Esophagus muscularis mucosa (tissue), 4 donors: ENCODE measurements around the gene PNMT. TPM values are rescaled to one million over a fixed set of nuclear protein-coding genes. Genes with fewer than 3 reads are reported as not detected.

Source experiments
- DNase-seq: peaks from one replicate; pipeline ENCODE4 v3.0.0-alpha.2; 2017; ENCODE audit errors: extremely low spot score
- H3K27ac ChIP-seq, 4 donors: fragments of 200-600 bp; sonication (generic); replicated peaks in 1 of 4; 1 replicate in 3 of 4; 2 replicates in 1 of 4; pipeline ENCODE4 v1.5.1; 2016 to 2019; ENCODE audit warnings: mild to moderate bottlenecking in 1 of 4
- H3K27me3 ChIP-seq, 4 donors: fragments of 200-600 bp; sonication (generic); one replicate each; pipeline versions ENCODE4 v1.5.1 to v1.6.0; 2016 to 2019
- H3K36me3 ChIP-seq, 4 donors: fragments of 200-600 bp; sonication (generic); one replicate each; pipeline ENCODE4 v1.5.1; 2016 to 2019
- H3K4me1 ChIP-seq, 4 donors: fragments of 200-600 bp; sonication (generic); one replicate each; pipeline ENCODE4 v1.5.1; 2016 to 2019
- H3K4me3 ChIP-seq, 4 donors: fragments of 200-600 bp; sonication (generic); 1 replicate in 2 of 4; 2 replicates in 2 of 4; pipeline ENCODE4 v1.5.1; 2016 to 2019; ENCODE audit warnings: mild to moderate bottlenecking in 4 of 4, moderate library complexity in 1 of 4
- H3K9me3 ChIP-seq, 4 donors: fragments of 200-600 bp; sonication (generic); 1 replicate in 3 of 4; 2 replicates in 1 of 4; pipeline ENCODE4 v1.5.1; 2016 to 2019
- CTCF ChIP-seq, 3 experiments: fragments of 200-600 bp in 2 of 3; fragments of 450-650 bp in 1 of 3; sonication (generic) in 2 of 3; IDR thresholded peaks; one replicate each; pipeline ENCODE4 v1.5.1; 2017 to 2019; ENCODE audit warnings: antibody characterized with exemption in 3 of 3, mild to moderate bottlenecking in 2 of 3, moderate library complexity in 1 of 3
- EP300 ChIP-seq: sonication (generic); formaldehyde crosslinking; IDR thresholded peaks from one replicate; pipeline ENCODE4 v1.6.1; 2017; ENCODE audit warnings: antibody characterized with exemption
- POLR2A ChIP-seq: fragments of 450-650 bp; IDR thresholded peaks from one replicate; pipeline ENCODE4 v1.6.1; 2017; ENCODE audit warnings: antibody characterized with exemption, moderate library complexity, mild to moderate bottlenecking, low read depth
- POLR2AphosphoS5 ChIP-seq, 2 donors: sonication (generic); formaldehyde crosslinking; IDR thresholded peaks; one replicate each; pipeline ENCODE4 v1.6.1; 2017; ENCODE audit warnings: antibody characterized with exemption in 2 of 2
- WGBS: methylation state at CpG from one replicate; pipeline ENCODE4 v1.1.5; 2018; 5-methylcytosine and 5-hydroxymethylcytosine counted together
- intact Hi-C: fragments of 100-400 bp; cut with DNase I; formaldehyde crosslinking; loops from one replicate; pipeline ENCODE4 v1.15.1; 2023
- total RNA-seq, 4 donors: library from RNA; depleted of rRNA; stranded (reverse); fragments of >200 nt; gene quantifications; one replicate each; pipeline versions ENCODE4 v1.1.0 to v1.2.1, GENCODE V29; 2016

PNMT gene
- total RNA-seq, 4 donors from 2014 or later, result 9.4 to 14.3 (median 10.6) TPM

GRCh38 chr17:39641097-39641496 lies 27.2 kb upstream of the PNMT start:
- Histone ChIP-seq H3K9me3 (no peaks in the 10 kb centered on the region), H3K4me3 (no peak overlapping the region), H3K27ac (no peak overlapping the region), H3K4me1 (peaks cover 49 to 81% (median 69%) of the 10 kb centered on the region in 4 donors), H3K27me3 (no peaks in the 10 kb centered on the region), H3K36me3 (no peaks in the 10 kb centered on the region)
- no peak for TF ChIP-seq EP300
- no peak for TF ChIP-seq POLR2A
- TF ChIP-seq POLR2AphosphoS5 (IDR thresholded peaks at IDR 0.05), result no peak
- TF ChIP-seq CTCF (IDR thresholded peaks at IDR 0.05), result no peak
- intact Hi-C loops, result no loop called here
- WGBS, result 96% methylated on average over 4 of the region's 4 CpGs
- no peak for DNase-seq

GRCh38 chr17:39641883-39642282 lies 26.4 kb upstream of the PNMT start:
- H3K27me3 ChIP-seq, result no peaks in the 10 kb centered on the region
- H3K4me1 ChIP-seq, result peaks cover 42 to 74% (median 64%) of the 10 kb centered on the region in 4 donors
- intact Hi-C loops, result no loop called here
- DNase-seq, result no peak
- TF ChIP-seq CTCF (IDR thresholded peaks at IDR 0.05) (no peak), POLR2AphosphoS5 (IDR thresholded peaks at IDR 0.05) (no peak), EP300 (no peak), POLR2A (no peak)
- H3K4me3 ChIP-seq, result no peak overlapping the region
- H3K27ac ChIP-seq, result no peak overlapping the region
- H3K36me3 ChIP-seq, result no peaks in the 10 kb centered on the region
- WGBS, result 68% methylated on average over 6 of the region's 7 CpGs
- no peaks in the 10 kb centered on the region for H3K9me3 ChIP-seq

GRCh38 chr17:39642291-39643074 lies 25.8 kb upstream of the PNMT start:
- no peak for DNase-seq
- intact Hi-C loops, result no loop called here
- WGBS, result 87% methylated on average over 6 of the region's 9 CpGs
- Histone ChIP-seq H3K4me3 (no peak overlapping the region), H3K27ac (no peak overlapping the region), H3K4me1 (peaks cover 44 to 78% (median 65%) of the 10 kb centered on the region in 4 donors), H3K36me3 (no peaks in the 10 kb centered on the region), H3K27me3 (no peaks in the 10 kb centered on the region), H3K9me3 (no peaks in the 10 kb centered on the region)
- TF ChIP-seq POLR2A (no peak), POLR2AphosphoS5 (IDR thresholded peaks at IDR 0.05) (no peak), CTCF (IDR thresholded peaks at IDR 0.05) (no peak), EP300 (no peak)

- no peaks in the 10 kb centered on the region for H3K36me3 ChIP-seq
- no peaks in the 10 kb centered on the region for H3K27me3 ChIP-seq
- intact Hi-C loops, result no loop called here
- DNase-seq, result no peak
- no peak overlapping the region for H3K27ac ChIP-seq
- H3K9me3 ChIP-seq, result no peaks in the 10 kb centered on the region
- no peak overlapping the region for H3K4me3 ChIP-seq
- TF ChIP-seq POLR2AphosphoS5 (IDR thresholded peaks at IDR 0.05) (no peak), EP300 (no peak), CTCF (IDR thresholded peaks at IDR 0.05) (no peak), POLR2A (no peak)
- H3K4me1 ChIP-seq, result peaks cover 36 to 71% (median 57%) of the 10 kb centered on the region in 4 donors
- WGBS, result 86% methylated on average over 4 of the region's 4 CpGs
Observed at GRCh38 chr17:39643271-39643670, 25.0 kb upstream of the PNMT start.
